ENCODE measurements around the gene C3orf18.
"Not testable (repeated sequence)": the region's sequence is repeated elsewhere in the genome, so short reads cannot be mapped to it uniquely, and the experiment has no call there.

The C3orf18 gene

DNA sequence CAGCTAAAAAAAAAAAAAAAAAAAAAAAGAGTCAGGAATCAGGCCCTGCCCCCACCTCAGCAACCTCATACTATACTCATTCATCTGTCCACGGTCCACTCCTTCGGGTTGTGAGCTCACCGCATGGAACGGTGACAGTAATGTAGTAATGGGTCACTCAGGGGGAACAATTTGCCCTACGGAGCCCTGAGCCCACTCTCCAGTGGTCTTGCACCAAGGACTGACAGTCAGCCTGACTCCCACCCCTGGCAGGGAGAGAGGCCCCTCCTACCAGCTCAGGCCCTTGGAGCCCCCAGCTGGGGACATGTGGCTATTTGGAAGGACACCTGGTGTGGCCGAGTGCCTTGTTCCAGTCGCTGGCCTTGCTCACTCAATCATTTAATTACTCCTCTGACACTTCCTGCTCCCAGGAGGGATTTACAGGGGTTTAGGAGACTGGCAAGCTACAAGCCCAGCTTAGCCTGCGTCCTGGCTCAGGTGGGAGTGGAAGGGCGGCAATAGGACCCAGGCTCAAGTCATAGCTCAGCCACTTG is 44.2 kb downstream of the C3orf18 start:
- peak; percentile 73 for DNase-seq (ENCODE audit: low spot score)

DNA sequence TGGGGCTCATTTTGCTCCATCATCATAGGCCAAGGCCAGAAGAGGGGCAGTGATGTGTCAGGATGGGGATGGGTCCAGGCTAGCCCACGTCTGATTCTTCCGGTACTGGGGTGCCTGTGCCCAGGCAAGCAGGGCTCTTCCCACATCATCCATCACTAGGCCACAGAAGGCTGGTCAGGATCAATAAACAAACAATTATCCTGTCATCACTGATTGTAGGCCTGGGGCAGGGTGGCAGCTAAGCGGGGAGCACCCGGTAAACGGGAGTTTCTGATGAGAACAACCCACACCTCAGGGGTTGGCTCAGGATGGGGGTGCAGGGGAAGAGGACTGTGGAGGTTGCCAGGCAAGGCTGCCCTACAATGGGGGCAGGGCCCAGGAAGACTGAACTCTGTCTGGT is 46.0 kb downstream of the C3orf18 start:
- DNase-seq (ENCODE audit: low spot score), result no peak

DNA sequence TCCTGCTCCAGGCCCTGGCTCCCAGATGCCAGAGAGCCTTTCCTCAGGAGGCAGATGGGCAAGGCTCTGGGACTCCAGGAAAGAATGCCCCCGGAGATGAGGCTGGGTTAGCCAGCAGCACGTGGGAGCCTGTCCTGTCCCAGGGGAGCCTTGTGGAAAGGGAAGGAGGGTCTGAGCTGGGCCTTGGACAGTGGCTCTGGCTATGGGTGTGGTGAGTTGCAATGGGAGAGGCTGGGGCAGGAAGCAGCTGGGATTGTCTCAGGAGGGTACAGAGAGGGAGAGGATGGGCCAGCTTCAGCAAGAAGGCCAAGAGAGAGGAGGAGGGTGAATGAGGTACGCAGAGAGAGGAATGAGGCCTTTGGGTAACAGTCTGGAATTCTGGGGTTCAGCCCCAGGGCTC is 46.7 kb downstream of the C3orf18 start:
- no peak for DNase-seq (ENCODE audit: low spot score)

DNA sequence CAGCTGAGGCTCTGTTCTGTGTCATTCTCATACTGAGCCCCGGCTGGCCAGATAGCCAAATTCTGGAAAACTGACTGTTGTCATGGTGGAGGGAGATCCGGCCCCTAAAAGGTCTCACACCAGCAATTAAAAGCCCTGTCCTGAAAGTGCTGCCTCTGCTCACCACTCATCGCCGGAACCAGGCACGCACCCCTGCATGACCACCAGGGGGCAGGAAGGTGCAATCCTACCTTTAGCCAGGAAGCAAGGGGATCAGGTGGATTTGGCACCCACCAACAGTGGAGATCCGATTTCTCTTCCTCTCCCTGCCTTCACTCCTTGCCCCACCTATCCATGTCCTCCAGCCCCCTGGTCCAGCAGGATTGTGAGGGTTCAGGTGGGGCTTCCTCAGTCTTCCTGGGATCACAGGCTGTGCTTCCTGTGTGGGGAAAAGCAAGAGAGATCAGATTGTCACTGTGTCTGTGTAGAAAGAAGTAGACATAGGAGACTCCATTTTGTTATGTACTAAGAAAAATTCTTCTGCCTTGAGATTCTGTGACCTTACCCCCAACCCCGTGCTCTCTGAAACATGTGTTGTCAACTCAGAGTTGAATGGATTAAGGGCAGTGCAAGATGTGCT is 48.0 kb downstream of the C3orf18 start:
- DNase-seq (ENCODE audit: low spot score), result peak; percentile 61

DNA sequence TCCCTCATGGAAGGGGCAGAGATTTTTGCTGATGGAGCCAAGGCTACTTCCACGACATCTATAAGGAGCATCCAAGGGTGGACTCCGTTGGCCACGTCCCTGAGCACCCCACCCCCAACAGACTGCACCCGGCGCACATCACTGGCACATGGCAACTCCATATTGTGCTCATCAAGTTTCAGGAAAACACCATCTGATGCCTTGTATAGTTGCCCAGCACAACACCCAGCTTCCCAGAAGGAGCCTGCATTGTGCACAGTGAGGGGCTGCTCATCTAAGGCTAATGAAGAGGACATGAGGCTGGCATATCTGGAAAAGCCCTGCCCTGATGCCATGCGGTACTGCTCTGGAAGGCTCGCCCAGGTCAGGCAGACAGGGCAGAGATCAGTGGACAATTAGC is 49.1 kb downstream of the C3orf18 start:
- DNase-seq (ENCODE audit: low spot score), result no peak

DNA sequence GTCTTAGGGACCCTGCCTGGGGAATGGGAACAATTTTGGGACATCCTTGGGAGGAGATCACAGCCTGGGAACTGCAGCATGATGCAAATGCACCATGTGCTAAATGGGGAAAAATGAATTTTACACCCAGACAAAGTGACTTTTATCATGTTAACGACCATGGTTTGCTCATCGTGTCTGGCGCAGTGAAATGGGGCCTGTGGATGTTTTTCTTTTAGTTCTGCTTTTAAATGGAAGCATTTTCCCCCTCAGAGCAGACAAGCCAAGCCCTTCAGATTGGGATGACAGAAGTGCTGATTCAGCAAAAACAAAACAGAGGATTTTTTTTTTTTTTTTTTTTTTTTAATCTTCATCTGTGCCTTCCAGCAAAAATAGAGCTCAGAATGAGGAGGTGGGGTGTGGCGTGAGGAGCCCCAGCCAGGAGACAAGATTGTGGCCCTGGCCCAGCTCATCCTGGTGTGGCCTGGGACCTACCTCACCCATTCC is 49.8 kb downstream of the C3orf18 start:
- no peak for DNase-seq (ENCODE audit: low spot score)

GRCh38 chr3:50516440-50516871 is 51.1 kb downstream of the C3orf18 start:
- DNase-seq (ENCODE audit: low spot score), result no peak

- no peak for DNase-seq (ENCODE audit: low spot score)
These were observed 51.7 kb downstream of the C3orf18 start for GRCh38 chr3:50515565-50516439.

DNA sequence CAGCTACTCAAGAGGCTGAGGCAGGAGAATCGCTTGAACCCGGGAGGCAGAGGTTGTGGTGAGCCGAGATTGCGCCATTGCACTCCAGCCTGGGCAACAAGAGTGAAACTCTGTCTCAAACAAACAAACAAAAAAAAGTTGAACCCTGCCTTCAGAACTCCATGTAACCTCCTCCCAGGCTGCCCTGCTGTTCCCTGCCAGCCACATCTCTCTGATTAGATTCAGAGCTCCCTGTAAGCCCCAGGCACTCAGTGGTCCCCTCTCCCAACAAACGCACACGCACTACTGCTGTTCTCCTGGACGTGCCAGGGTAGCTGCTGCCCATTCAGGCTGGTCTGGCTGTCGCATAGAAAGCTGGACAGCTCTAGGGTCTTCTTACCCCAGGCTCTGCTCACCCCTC is 54.6 kb downstream of the C3orf18 start:
- DNase-seq (ENCODE audit: low spot score), result not testable (repeated sequence)

DNA sequence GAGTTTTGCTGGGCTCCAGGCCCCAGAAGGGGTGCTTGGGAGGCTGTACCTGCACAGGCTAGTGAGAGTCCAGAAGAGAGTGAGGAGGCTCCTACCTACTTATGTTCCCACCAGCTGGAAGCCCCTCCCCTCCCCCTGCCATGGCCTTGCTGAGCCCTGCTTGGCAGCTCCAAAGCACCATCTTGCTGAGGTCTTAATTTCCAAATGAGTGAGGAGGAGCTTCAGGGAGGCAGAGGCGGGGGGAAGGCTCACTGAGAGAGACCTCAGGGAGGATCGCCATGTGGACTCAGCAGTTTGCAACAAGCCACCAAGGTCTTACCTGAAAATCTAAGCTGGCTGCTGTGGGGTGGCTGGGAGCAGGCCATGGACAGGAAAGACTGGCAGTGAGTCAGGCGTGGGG is 55.4 kb downstream of the C3orf18 start:
- DNase-seq (ENCODE audit: low spot score), result no peak

DNA sequence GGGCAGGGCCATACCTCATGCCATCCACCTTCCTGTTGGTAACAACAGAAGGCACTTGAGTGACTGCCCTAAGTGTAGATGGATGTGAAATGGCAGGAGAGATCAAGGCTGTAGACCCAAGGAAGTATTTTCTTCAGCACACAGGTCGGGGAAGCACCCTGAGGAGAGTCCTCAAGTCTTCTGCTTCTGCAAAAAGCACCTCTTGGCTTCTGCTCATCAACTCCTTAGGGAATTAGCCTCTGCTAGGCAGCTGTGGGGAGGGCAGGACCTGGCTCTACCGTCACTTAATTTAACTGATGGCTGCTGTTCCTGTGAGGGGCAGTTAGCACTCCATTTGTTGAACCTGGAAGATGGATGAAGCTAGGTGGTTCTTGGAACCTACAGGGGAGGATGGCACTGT is 57.2 kb downstream of the C3orf18 start:
- DNase-seq (ENCODE audit: low spot score), result no peak

GRCh38 chr3:50509715-50510114 is 57.8 kb downstream of the C3orf18 start:
- no peak for DNase-seq (ENCODE audit: low spot score)

GRCh38 chr3:50508821-50509220 is 58.7 kb downstream of the C3orf18 start:
- no peak for DNase-seq (ENCODE audit: low spot score)
